Measurements from ENCODE around the gene TSKS. TPM values are rescaled to one million over a fixed set of nuclear protein-coding genes. Genes with fewer than 3 reads are reported as not detected.

The TSKS gene
- polyA plus RNA-seq, 1 donor (not counting 4 experiments of a cell fraction or from before 2014, with no cell fraction given): 1.9 TPM

- dilution Hi-C loops (cut with MboI; ENCODE audit: extremely low pct_ligation_motif_present, low sequenced_read_pairs): no loop called here
- no peak for TF ChIP-seq EZH2 (IDR thresholded peaks at IDR 0.05; ENCODE audit: low read length)
- TF ChIP-seq, protein P1, sequence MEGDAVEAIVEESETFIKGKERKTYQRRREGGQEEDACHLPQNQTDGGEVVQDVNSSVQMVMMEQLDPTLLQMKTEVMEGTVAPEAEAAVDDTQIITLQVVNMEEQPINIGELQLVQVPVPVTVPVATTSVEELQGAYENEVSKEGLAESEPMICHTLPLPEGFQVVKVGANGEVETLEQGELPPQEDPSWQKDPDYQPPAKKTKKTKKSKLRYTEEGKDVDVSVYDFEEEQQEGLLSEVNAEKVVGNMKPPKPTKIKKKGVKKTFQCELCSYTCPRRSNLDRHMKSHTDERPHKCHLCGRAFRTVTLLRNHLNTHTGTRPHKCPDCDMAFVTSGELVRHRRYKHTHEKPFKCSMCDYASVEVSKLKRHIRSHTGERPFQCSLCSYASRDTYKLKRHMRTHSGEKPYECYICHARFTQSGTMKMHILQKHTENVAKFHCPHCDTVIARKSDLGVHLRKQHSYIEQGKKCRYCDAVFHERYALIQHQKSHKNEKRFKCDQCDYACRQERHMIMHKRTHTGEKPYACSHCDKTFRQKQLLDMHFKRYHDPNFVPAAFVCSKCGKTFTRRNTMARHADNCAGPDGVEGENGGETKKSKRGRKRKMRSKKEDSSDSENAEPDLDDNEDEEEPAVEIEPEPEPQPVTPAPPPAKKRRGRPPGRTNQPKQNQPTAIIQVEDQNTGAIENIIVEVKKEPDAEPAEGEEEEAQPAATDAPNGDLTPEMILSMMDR (optimal IDR thresholded peaks at IDR 0.05 in 1 of 3, IDR thresholded peaks at IDR 0.05 in 1 of 3, conservative IDR thresholded peaks at IDR 0.05 in 1 of 3; ENCODE audit: extremely low read depth in 1 of 3, insufficient read depth in 2 of 3, low read length in 3 of 3): no peak
- Histone ChIP-seq H3K4me1 (ENCODE audit: control insufficient read depth, extremely low read depth, insufficient read depth, low read length) (no peaks in the 10 kb centered on the region), H3K9ac (ENCODE audit: control insufficient read depth, extremely low read depth, insufficient read depth, low read length) (no peak overlapping the region), H3K36me3 (ENCODE audit: control insufficient read depth in 2 of 2, extremely low read depth in 1 of 2, insufficient read depth in 2 of 2, low read length in 2 of 2) (peaks cover 18 to 21% of the 10 kb centered on the region in 2 experiments), H3K79me2 (ENCODE audit: control insufficient read depth, insufficient read depth, low read length) (peaks cover 6% of the 10 kb centered on the region), H4K20me1 (ENCODE audit: control insufficient read depth, extremely low read depth, insufficient read depth, low read length) (peaks cover 4% of the 10 kb centered on the region), H3K27ac (ENCODE audit: control insufficient read depth, insufficient read depth, low read length) (no peak overlapping the region), H2AFZ (ENCODE audit: control insufficient read depth, low read length) (no peak overlapping the region), H3K27me3 (ENCODE audit: control insufficient read depth, extremely low read depth, insufficient read depth, low read length) (no peaks in the 10 kb centered on the region), H3K4me3 (ENCODE audit: control insufficient read depth in 2 of 3, extremely low read depth in 1 of 3, insufficient read depth in 2 of 3, low read depth in 1 of 3, low read length in 3 of 3) (no peak overlapping the region), H3K9me3 (ENCODE audit: control insufficient read depth, low read depth, low read length) (no peaks in the 10 kb centered on the region), H3K4me2 (ENCODE audit: control insufficient read depth, extremely low read depth, insufficient read depth, low read depth, low read length) (no peak overlapping the region), H3K9me1 (ENCODE audit: control insufficient read depth, extremely low read depth, insufficient read depth, low read length) (no peaks in the 10 kb centered on the region)
- FAIRE-seq: no peak
- DNase-seq (ENCODE audit: low read depth, low spot score): no peak
Measured at GRCh38 chr19:49781394-49781793, 18.3 kb upstream of the TSKS start.

DNA sequence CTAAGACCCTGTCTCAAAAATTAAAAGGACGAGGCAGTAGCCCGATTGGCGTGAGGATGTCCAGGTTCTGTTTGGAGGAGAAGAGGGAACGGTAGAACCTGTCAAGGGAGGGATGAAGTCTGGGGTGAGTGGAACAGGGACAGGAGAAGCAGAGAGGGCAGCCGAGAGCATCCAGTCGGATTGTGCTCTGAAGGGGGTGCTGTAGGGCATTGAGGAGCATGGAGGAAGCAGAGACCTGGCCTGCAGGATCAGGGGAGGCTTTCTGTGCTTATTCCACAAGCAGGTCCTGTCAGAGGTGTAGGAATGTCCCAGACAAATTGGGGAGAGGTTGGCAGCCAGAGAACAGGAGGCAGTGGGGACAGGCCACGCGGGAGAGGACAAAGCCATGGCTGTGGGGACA, 17.8 kb upstream of the TSKS start:
- H3K27ac ChIP-seq (ENCODE audit: control insufficient read depth, insufficient read depth, low read length): no peak overlapping the region
- H3K9ac ChIP-seq (ENCODE audit: control insufficient read depth, extremely low read depth, insufficient read depth, low read length): no peak overlapping the region
- peaks cover 7% of the 10 kb centered on the region for H4K20me1 ChIP-seq (ENCODE audit: control insufficient read depth, extremely low read depth, insufficient read depth, low read length)

More for the DNA sequence above, 17.8 kb upstream of the TSKS start:
- no peak overlapping the region for H3K4me3 ChIP-seq (ENCODE audit: control insufficient read depth in 2 of 3, extremely low read depth in 1 of 3, insufficient read depth in 2 of 3, low read depth in 1 of 3, low read length in 3 of 3)
- H3K79me2 ChIP-seq (ENCODE audit: control insufficient read depth, insufficient read depth, low read length): peaks cover 10% of the 10 kb centered on the region
- DNase-seq (ENCODE audit: low read depth, low spot score) (no peak), FAIRE-seq (no peak)
- no peaks in the 10 kb centered on the region for H3K9me3 ChIP-seq (ENCODE audit: control insufficient read depth, low read depth, low read length)
- no peak overlapping the region for H2AFZ ChIP-seq (ENCODE audit: control insufficient read depth, low read length)
- dilution Hi-C loops (cut with MboI; ENCODE audit: extremely low pct_ligation_motif_present, low sequenced_read_pairs): no loop called here
- H3K4me2 ChIP-seq (ENCODE audit: control insufficient read depth, extremely low read depth, insufficient read depth, low read depth, low read length): no peak overlapping the region
- H3K36me3 ChIP-seq (ENCODE audit: control insufficient read depth in 2 of 2, extremely low read depth in 1 of 2, insufficient read depth in 2 of 2, low read length in 2 of 2): peaks cover 18 to 21% of the 10 kb centered on the region in 2 experiments
- no peaks in the 10 kb centered on the region for H3K4me1 ChIP-seq (ENCODE audit: control insufficient read depth, extremely low read depth, insufficient read depth, low read length)
- TF ChIP-seq, protein P1 (optimal IDR thresholded peaks at IDR 0.05 in 1 of 3, IDR thresholded peaks at IDR 0.05 in 1 of 3, conservative IDR thresholded peaks at IDR 0.05 in 1 of 3; ENCODE audit: extremely low read depth in 1 of 3, insufficient read depth in 2 of 3, low read length in 3 of 3): no peak
- TF ChIP-seq EZH2 (IDR thresholded peaks at IDR 0.05; ENCODE audit: low read length): no peak
- no peaks in the 10 kb centered on the region for H3K27me3 ChIP-seq (ENCODE audit: control insufficient read depth, extremely low read depth, insufficient read depth, low read length)
- no peaks in the 10 kb centered on the region for H3K9me1 ChIP-seq (ENCODE audit: control insufficient read depth, extremely low read depth, insufficient read depth, low read length)
